HG03442 (cell line): Measurements from ENCODE around the gene FXYD6.
"Not testable (repeated sequence)": the region's sequence is repeated elsewhere in the genome, so short reads cannot be mapped to it uniquely, and the experiment has no call there.

ENCODE experiments used
- ATAC-seq: cut with Tn5 transposase; IDR thresholded peaks from one replicate; pipeline ENCODE4 v1.9.1; 2021; ENCODE audit warnings: mild to moderate bottlenecking, moderate library complexity; ENCODE audit not compliant: unreplicated experiment

FXYD6 gene

GRCh38 chr11:117819096-117820040, 57.1 kb downstream of the FXYD6 start:
- no peak for ATAC-seq

GRCh38 chr11:117818041-117818873, 58.2 kb downstream of the FXYD6 start:
- peak; percentile 23 for ATAC-seq

GRCh38 chr11:117817368-117818040, 59.0 kb downstream of the FXYD6 start:
- ATAC-seq = peak; percentile 30

- no peak for ATAC-seq
Observed at GRCh38 chr11:117816846-117817367, 59.6 kb downstream of the FXYD6 start.

- ATAC-seq = no peak
Observed at GRCh38 chr11:117816151-117816741, 60.2 kb downstream of the FXYD6 start.

- ATAC-seq = peak; percentile 55
Observed at GRCh38 chr11:117815262-117815803, 61.1 kb downstream of the FXYD6 start.

GRCh38 chr11:117814766-117815261, 61.6 kb downstream of the FXYD6 start:
- ATAC-seq = peak; percentile 23

GRCh38 chr11:117814204-117814765, 62.2 kb downstream of the FXYD6 start:
- no peak for ATAC-seq

GRCh38 chr11:117810056-117810451, 66.4 kb downstream of the FXYD6 start:
- ATAC-seq = not testable (repeated sequence)

- no peak for ATAC-seq
Observed at GRCh38 chr11:117809236-117810055, 67.0 kb downstream of the FXYD6 start.

GRCh38 chr11:117808784-117809183, 67.7 kb downstream of the FXYD6 start:
- no peak for ATAC-seq

- no peak for ATAC-seq
Observed at GRCh38 chr11:117807482-117808327, 68.8 kb downstream of the FXYD6 start.

- no peak for ATAC-seq
Observed at GRCh38 chr11:117806846-117807245, 69.6 kb downstream of the FXYD6 start.

GRCh38 chr11:117805045-117805444, 71.4 kb downstream of the FXYD6 start:
- ATAC-seq = no peak

GRCh38 chr11:117803896-117804295, 72.6 kb downstream of the FXYD6 start:
- ATAC-seq = no peak

GRCh38 chr11:117799634-117800033, 76.8 kb downstream of the FXYD6 start:
- no peak for ATAC-seq

GRCh38 chr11:117796872-117797529, 79.5 kb downstream of the FXYD6 start, which contains the start of gene DSCAML1:
TSS of gene DSCAML1 (minus strand) at chr11:117797216. CDS start at chr11:117797079, 137 bp downstream.
- ATAC-seq = no peak
